ENCODE data around the gene COX7A2. TPM values are rescaled to one million over a fixed set of nuclear protein-coding genes. Genes with fewer than 3 reads are reported as not detected.

The COX7A2 gene
- total and polyA plus RNA-seq, 10 of the 15 experiments (the other 5 are each of a cell fraction or from before 2014, with no cell fraction given) = 199 to 1,834 (median 576) TPM

GRCh38 chr6:75257343-75258087 lies 13.9 kb upstream of the COX7A2 start:
- H4K20me1 ChIP-seq (ENCODE audit: control insufficient read depth, insufficient read depth) = no peaks in the 10 kb centered on the region
- H3K9me3 ChIP-seq (replicated peaks; ENCODE audit: control insufficient read depth, insufficient read depth, low read length) = no peaks in the 10 kb centered on the region
- WGBS (ENCODE audit: insufficient coverage, insufficient replicate concordance, low lambda C conversion rate, missing lambda C conversion rate) = 95% methylated on average over 1 of the region's 1 CpG
- ChIA-PET RAD21 (ENCODE audit: unreplicated experiment) (interaction anchor here (1.0 to 1.7 kb wide), 3 partner anchors 10 to 40 kb away, joined by 4 to 6 read pairs (median 4); no protein-coding TSS in a partner anchor), CTCF (interaction anchor here (0.6 to 5.4 kb wide), 3 partner anchors 10 to 49 kb away, joined by 3 to 34 read pairs (median 6); no protein-coding TSS in a partner anchor), POLR2A (no interaction called here), SMC1A (ENCODE audit: uncharacterized antibody, unreplicated experiment) (interaction anchor here (1.0 to 3.1 kb wide), 4 partner anchors 10 to 34 kb away, joined by 3 to 13 read pairs (median 3); partner anchors contain the start of gene COX7A2)
- H3K27ac ChIP-seq (ENCODE audit: control insufficient read depth, insufficient read depth) = no peak overlapping the region
- ATAC-seq = no peak
- no TSS peak for BruUV-seq (replicated peaks)
- H3K4me3 ChIP-seq = no peak overlapping the region
- intact Hi-C loops (cut with micrococcal nuclease; ENCODE audit: unreplicated experiment) (no loop called here), in situ Hi-C loops (cut with MboI) (no loop called here)
- H3K4me1 ChIP-seq (ENCODE audit: control insufficient read depth, insufficient read depth, low read length) = no peaks in the 10 kb centered on the region
- DNase-seq (ENCODE audit: low read depth, low spot score) = no peak
- H2AFZ ChIP-seq (ENCODE audit: control insufficient read depth, low read depth, low read length) = no peak overlapping the region
- TF ChIP-seq SMAD5 (IDR thresholded peaks at IDR 0.05; ENCODE audit: low read depth) (no peak), BMI1 (IDR thresholded peaks at IDR 0.05; ENCODE audit: borderline replicate concordance) (no peak), BACH1 (IDR thresholded peaks at IDR 0.05; ENCODE audit: borderline replicate concordance) (no peak), DPF2 (IDR thresholded peaks at IDR 0.05) (no peak), CEBPZ (IDR thresholded peaks at IDR 0.05; ENCODE audit: low read depth, low read length) (no peak), ASH2L (IDR thresholded peaks at IDR 0.05; ENCODE audit: borderline replicate concordance, low read depth) (no peak), POLR2A (IDR thresholded peaks at IDR 0.05; ENCODE audit: low read depth, low read length) (no peak), CBX5 (IDR thresholded peaks at IDR 0.05; ENCODE audit: low read depth) (no peak), MYB (IDR thresholded peaks at IDR 0.05; ENCODE audit: borderline replicate concordance, low read depth, low read length) (no peak), TAF1 (IDR thresholded peaks at IDR 0.05; ENCODE audit: borderline replicate concordance, low read depth, low read length) (no peak), SMC3 (IDR thresholded peaks at IDR 0.05; ENCODE audit: borderline replicate concordance, low read length) (no peak), BRCA1 (IDR thresholded peaks at IDR 0.05; ENCODE audit: low read depth, low read length) (no peak), SPI1 (IDR thresholded peaks at IDR 0.05; ENCODE audit: borderline replicate concordance, insufficient read depth, low read depth, low read length) (no peak), RELB (IDR thresholded peaks at IDR 0.05; ENCODE audit: low read depth) (no peak)
- H3K9ac ChIP-seq (ENCODE audit: control insufficient read depth, insufficient read depth, low read length) = no peak overlapping the region
- no peak for FAIRE-seq
- peaks cover 4 to 20% of the 10 kb centered on the region in 2 experiments; a peak in 3 of 4 replicates for H3K36me3 ChIP-seq (ENCODE audit: control insufficient read depth in 2 of 2, insufficient read depth in 2 of 2, low read length in 1 of 2)
- H3K79me2 ChIP-seq (ENCODE audit: control insufficient read depth, insufficient read depth, low read length) = peaks cover 5% of the 10 kb centered on the region
- H3K4me2 ChIP-seq (ENCODE audit: control insufficient read depth, insufficient read depth) = no peak overlapping the region
- H3K27me3 ChIP-seq (replicated peaks in 1 of 2; ENCODE audit: control insufficient read depth in 2 of 2, insufficient read depth in 2 of 2, low read length in 1 of 2) = no peaks in the 10 kb centered on the region

Data from GM12878 (cell line).